AG08396 (cell line): Measurements from ENCODE around the gene CISD3.

ENCODE experiments used
- DNase-seq: peaks from one replicate; pipeline ENCODE4 v3.0.0; 2012; ENCODE audit warnings: low spot score, mixed read lengths

The CISD3 gene

GRCh38 chr17:38779965-38780752, 50.0 kb downstream of the CISD3 start:
- no peak for DNase-seq

DNA sequence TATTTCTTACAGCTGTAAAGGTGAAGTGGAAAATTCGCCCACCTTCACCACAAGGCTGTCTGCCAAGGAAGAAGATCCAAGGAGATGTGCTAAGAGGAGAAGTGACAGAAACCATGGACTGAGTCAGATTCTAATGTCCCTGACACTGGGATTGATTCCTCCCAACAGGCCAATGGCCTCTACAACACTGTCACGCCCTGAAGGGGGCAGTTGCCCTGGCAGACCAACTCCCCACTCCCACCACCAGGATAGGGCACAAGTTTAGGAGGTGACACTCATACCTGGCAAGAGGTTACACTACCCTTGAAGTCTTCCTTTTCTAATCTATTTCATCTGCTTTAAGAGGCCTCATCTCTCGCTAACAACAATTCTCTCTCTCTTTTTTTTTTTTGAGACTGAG, 53.1 kb downstream of the CISD3 start:
- DNase-seq, result no peak
